Endodermal cell (in vitro differentiated cells): ENCODE data around the gene HPSE2. TPM values are rescaled to one million over a fixed set of nuclear protein-coding genes. Genes with fewer than 3 reads are reported as not detected.
A peak's percentile ranks its signal among the peaks of the same experiment; 100 is the strongest.

Experiments used
- DNase-seq: peaks from one replicate; pipeline ENCODE4 v3.0.0-alpha.2; 2017
- H3K27ac ChIP-seq: 2 replicates; pipeline ENCODE4 v1.5.1; 2013; ENCODE audit warnings: mild to moderate bottlenecking, low read depth, low read length, moderate library complexity
- H3K27me3 ChIP-seq: 2 replicates; pipeline ENCODE4 v1.6.1; 2013; ENCODE audit warnings: mild to moderate bottlenecking, low read length, moderate library complexity; ENCODE audit not compliant: insufficient read depth, control insufficient read depth, poor library complexity, severe bottlenecking
- H3K36me3 ChIP-seq: 2 replicates; pipeline ENCODE4 v1.7.0; 2013; ENCODE audit warnings: mild to moderate bottlenecking, low read length, moderate library complexity; ENCODE audit not compliant: control insufficient read depth, insufficient read depth
- H3K4me1 ChIP-seq: one replicate; pipeline ENCODE4 v1.7.0; 2013; ENCODE audit warnings: low read length; ENCODE audit not compliant: control insufficient read depth, insufficient read depth
- H3K4me3 ChIP-seq: 2 replicates; pipeline ENCODE4 v1.5.1; 2013; ENCODE audit warnings: mild to moderate bottlenecking, low read length, moderate library complexity
- H3K9ac ChIP-seq: 2 replicates; pipeline ENCODE4 v1.6.1; 2013; ENCODE audit warnings: mild to moderate bottlenecking, low read length, moderate library complexity; ENCODE audit not compliant: poor library complexity, severe bottlenecking; ENCODE audit errors: extremely low read depth
- H3K9me3 ChIP-seq: 2 replicates; pipeline ENCODE4 v1.6.1; 2013; ENCODE audit warnings: mild to moderate bottlenecking, low read length, moderate library complexity; ENCODE audit not compliant: control insufficient read depth
- H3K27ac Mint-ChIP-seq: 2 replicates; pipeline ENCODE4 v1.8.0; 2020; ENCODE audit warnings: mixed read lengths
- H3K27me3 Mint-ChIP-seq: 2 replicates; pipeline ENCODE4 v1.8.0; 2021; ENCODE audit warnings: mild to moderate bottlenecking, mixed read lengths; ENCODE audit not compliant: insufficient read depth
- H3K36me3 Mint-ChIP-seq: 2 replicates; pipeline ENCODE4 v1.8.0; 2020; ENCODE audit warnings: low read depth, mixed read lengths
- H3K4me1 Mint-ChIP-seq: 2 replicates; pipeline ENCODE4 v1.8.0; 2020; ENCODE audit warnings: mixed read lengths
- H3K4me3 Mint-ChIP-seq: 2 replicates; pipeline ENCODE4 v1.8.0; 2020; ENCODE audit warnings: mild to moderate bottlenecking, moderate library complexity, mixed read lengths
- H3K9me3 Mint-ChIP-seq: 2 replicates; pipeline ENCODE4 v1.8.0; 2020; ENCODE audit warnings: mild to moderate bottlenecking, mixed read lengths
- CTCF ChIP-seq: fragments of 200-600 bp; sonication (generic); conservative IDR thresholded peaks from 2 replicates; pipeline ENCODE4 v1.5.0; 2021; ENCODE audit warnings: antibody characterized with exemption, mild to moderate bottlenecking
- WGBS, 2 experiments: methylation state at CpG; one replicate each; pipeline versions ENCODE4 v1.1.5 to v1.1.7; 2013; ENCODE audit warnings: missing lambda C conversion rate in 2 of 2, mixed read lengths in 1 of 2; ENCODE audit not compliant: insufficient coverage in 1 of 2, insufficient read length in 1 of 2; 5-methylcytosine and 5-hydroxymethylcytosine counted together
- total RNA-seq, 2 donors: library from RNA; stranded (reverse); fragmentation: NEBNext Ultra II Directional in 1 of 2; extraction: Animal tissue kit (Norgen Biotek cat#: 25700) in 1 of 2; gene quantifications; 2 replicates in 1 of 2; 3 replicates in 1 of 2; pipeline ENCODE4 v1.2.1, GENCODE V29; 2021

The HPSE2 gene
- total RNA-seq, 2 donors from 2014 or later, result 0.07 to 0.11 TPM

- Mint-ChIP-seq H3K9me3 (no peaks in the 10 kb centered on the region), H3K27ac (no peak overlapping the region), H3K36me3 (no peaks in the 10 kb centered on the region), H3K4me3 (peak overlapping the region; percentile 67), H3K27me3 (peaks cover 65% of the 10 kb centered on the region), H3K4me1 (peaks cover 19% of the 10 kb centered on the region)
- H3K27ac ChIP-seq, result no peak overlapping the region
- no peak for DNase-seq
- H3K9me3 ChIP-seq, result no peaks in the 10 kb centered on the region
- TF ChIP-seq CTCF, result no peak
- peaks cover 45% of the 10 kb centered on the region for H3K27me3 ChIP-seq
- WGBS, 2 experiments, result 63 to 80% methylated on average over 8 to 15 of the region's 15 CpGs
- H3K4me1 ChIP-seq, result no peaks in the 10 kb centered on the region
- no peak overlapping the region for H3K4me3 ChIP-seq
- no peak overlapping the region for H3K9ac ChIP-seq
- no peaks in the 10 kb centered on the region for H3K36me3 ChIP-seq
Observed at GRCh38 chr10:98466861-98467505, 768.7 kb downstream of the HPSE2 start.

- Histone ChIP-seq H3K4me3 (no peak overlapping the region), H3K9me3 (no peaks in the 10 kb centered on the region), H3K27me3 (peaks cover 45% of the 10 kb centered on the region), H3K27ac (no peak overlapping the region), H3K4me1 (no peaks in the 10 kb centered on the region), H3K36me3 (no peaks in the 10 kb centered on the region), H3K9ac (no peak overlapping the region)
- H3K9me3 Mint-ChIP-seq, result no peaks in the 10 kb centered on the region
- no peak for TF ChIP-seq CTCF
- no peaks in the 10 kb centered on the region for H3K36me3 Mint-ChIP-seq
- WGBS, 2 experiments, result 97% methylated on average over 3 of the region's 3 CpGs; no CpG with 5 or more reads in 1 of the 2 experiments
- H3K27ac Mint-ChIP-seq, result no peak overlapping the region
- H3K4me3 Mint-ChIP-seq, result no peak overlapping the region
- no peak for DNase-seq
- H3K4me1 Mint-ChIP-seq, result peaks cover 19% of the 10 kb centered on the region
- peaks cover 69% of the 10 kb centered on the region for H3K27me3 Mint-ChIP-seq
Observed at GRCh38 chr10:98465866-98466265, 769.8 kb downstream of the HPSE2 start.

- 92% methylated on average over 3 to 8 of the region's 8 CpGs for WGBS, 2 experiments
Observed at GRCh38 chr10:98463976-98464754, 771.5 kb downstream of the HPSE2 start.

More at GRCh38 chr10:98463976-98464754, 771.5 kb downstream of the HPSE2 start:
- no peaks in the 10 kb centered on the region for H3K4me1 ChIP-seq
- H3K36me3 Mint-ChIP-seq, result no peaks in the 10 kb centered on the region
- H3K36me3 ChIP-seq, result no peaks in the 10 kb centered on the region
- H3K9me3 Mint-ChIP-seq, result no peaks in the 10 kb centered on the region
- no peak for DNase-seq
- H3K4me1 Mint-ChIP-seq, result peaks cover 19% of the 10 kb centered on the region
- H3K9me3 ChIP-seq, result no peaks in the 10 kb centered on the region
- no peak overlapping the region for H3K27ac ChIP-seq
- peaks cover 56% of the 10 kb centered on the region for H3K27me3 Mint-ChIP-seq
- H3K4me3 ChIP-seq, result no peak overlapping the region
- no peak overlapping the region for H3K4me3 Mint-ChIP-seq
- H3K9ac ChIP-seq, result no peak overlapping the region
- no peak for TF ChIP-seq CTCF
- H3K27ac Mint-ChIP-seq, result no peak overlapping the region
- H3K27me3 ChIP-seq, result peaks cover 35% of the 10 kb centered on the region
